Esophagus squamous epithelium (tissue), 5 donors: ENCODE measurements around the gene COA6. TPM values are rescaled to one million over a fixed set of nuclear protein-coding genes. Genes with fewer than 3 reads are reported as not detected.

ENCODE experiments used
- DNase-seq: peaks from one replicate; lab custom pipeline; 2025; lab: John Stamatoyannopoulos, UW
- H3K27ac ChIP-seq, 4 donors: fragments of 200-600 bp; sonication (generic); one replicate each; pipeline ENCODE4 v1.5.1; 2016 to 2019; ENCODE audit warnings: mild to moderate bottlenecking in 1 of 4
- H3K27me3 ChIP-seq, 4 donors: fragments of 200-600 bp; sonication (generic); 1 replicate in 3 of 4; 2 replicates in 1 of 4; pipeline versions ENCODE4 v1.5.1 to v1.6.0; 2017 to 2021; ENCODE audit warnings: antibody characterized with exemption in 1 of 4
- H3K36me3 ChIP-seq, 3 donors: fragments of 200-600 bp; sonication (generic); one replicate each; pipeline ENCODE4 v1.5.1; 2016 to 2019
- H3K4me1 ChIP-seq, 3 donors: fragments of 200-600 bp; sonication (generic); one replicate each; pipeline ENCODE4 v1.5.1; 2017 to 2019
- H3K4me3 ChIP-seq, 4 donors: fragments of 200-600 bp; sonication (generic); 1 replicate in 3 of 4; 2 replicates in 1 of 4; pipeline ENCODE4 v1.5.1; 2016 to 2019; ENCODE audit warnings: mild to moderate bottlenecking in 2 of 4, moderate library complexity in 1 of 4
- H3K9me3 ChIP-seq, 3 donors: fragments of 200-600 bp; sonication (generic); one replicate each; pipeline ENCODE4 v1.5.1; 2016 to 2019
- CTCF ChIP-seq, 6 experiments: fragments of 450-650 bp in 4 of 6; fragments of 200-600 bp in 2 of 6; sonication (generic) in 2 of 6; IDR thresholded peaks; one replicate each; pipeline ENCODE4 v1.5.1; 2016 to 2019; ENCODE audit warnings: antibody characterized with exemption in 6 of 6, mild to moderate bottlenecking in 4 of 6, moderate library complexity in 4 of 6
- POLR2A ChIP-seq, 4 donors: fragments of 450-650 bp; IDR thresholded peaks; one replicate each; pipeline ENCODE4 v1.6.1; 2017; ENCODE audit warnings: antibody characterized with exemption in 4 of 4, mild to moderate bottlenecking in 4 of 4, moderate library complexity in 3 of 4
- WGBS, 2 donors: methylation state at CpG; one replicate each; pipeline ENCODE4 v1.1.5; 2018; 5-methylcytosine and 5-hydroxymethylcytosine counted together
- intact Hi-C: fragments of 100-400 bp; cut with DNase I; formaldehyde crosslinking; loops from one replicate; pipeline ENCODE4 v1.15.0; 2022
- total RNA-seq, 4 donors: library from RNA; depleted of rRNA; stranded (reverse); fragments of >200 nt; gene quantifications; one replicate each; pipeline ENCODE4 v1.1.0, GENCODE V29; 2016
- donor health status: DM: yes; HTN: yes; CAD: no.

Gene COA6
- total RNA-seq: 10 to 100 TPM; 17.1 to 33.5 (median 24.6) TPM

GRCh38 chr1:234373064-234373958 is at the start of gene COA6:
TSS of gene COA6 (plus strand) at chr1:234373456. CDS start at chr1:234373467, 11 bp downstream.
- WGBS, 2 donors: 0 to 1% methylated on average over 8 to 39 of the region's 62 CpGs
- intact Hi-C loops: no loop called here
- TF ChIP-seq POLR2A (IDR thresholded peaks at IDR 0.05) (peak in 3 of 4 donors; percentile 79 to 88 (median 84)), CTCF (IDR thresholded peaks at IDR 0.05) (peak in 2 of 6 experiments; percentile 22 to 27)

DNA sequence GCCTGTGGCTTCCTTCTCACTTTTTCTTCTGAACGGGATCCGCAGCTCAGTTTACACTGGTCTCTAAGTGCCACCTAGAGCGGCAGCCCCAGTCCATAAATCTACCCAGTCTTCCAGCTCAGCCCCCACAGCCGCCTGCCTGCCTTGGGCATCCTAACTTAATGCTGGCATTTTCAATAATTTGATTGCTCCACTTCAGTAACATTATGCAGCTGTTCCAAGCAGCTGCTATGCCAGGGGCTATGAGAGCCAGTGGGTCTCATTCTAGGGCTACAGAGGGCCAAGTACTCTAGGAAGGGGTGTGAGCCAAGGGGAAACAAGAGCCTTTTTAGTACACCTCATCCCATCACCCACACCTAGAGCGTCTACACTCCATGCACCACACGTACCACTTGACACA is 48.4 kb upstream of the COA6 start:
- Histone ChIP-seq H3K36me3 (no peaks in the 10 kb centered on the region), H3K27me3 (peaks cover 0 to 33% (median 0%) of the 10 kb centered on the region in 4 donors), H3K27ac (no peak overlapping the region), H3K4me3 (no peak overlapping the region), H3K4me1 (peaks cover 0 to 15% (median 0%) of the 10 kb centered on the region in 3 donors), H3K9me3 (no peaks in the 10 kb centered on the region)
- no peak for TF ChIP-seq POLR2A (IDR thresholded peaks at IDR 0.05)
- intact Hi-C loops: loop anchor here (10.0 kb wide), 1 partner anchor 170 kb away; no protein-coding TSS in a partner anchor
- 85 to 92% methylated on average over 5 to 6 of the region's 6 CpGs for WGBS, 2 donors
- DNase-seq: no peak

More at GRCh38 chr1:234373064-234373958, at the start of gene COA6:
- H3K4me1 ChIP-seq: peaks cover 4 to 40% (median 16%) of the 10 kb centered on the region in 3 donors
- no peaks in the 10 kb centered on the region for H3K27me3 ChIP-seq
- H3K4me3 ChIP-seq: peak within 1 kb of the TSS; percentile 69 to 94 (median 93)
- peak within 1 kb of the TSS; percentile 93 to 97 (median 97) for H3K27ac ChIP-seq
- no peaks in the 10 kb centered on the region for H3K9me3 ChIP-seq
- H3K36me3 ChIP-seq: peaks cover 9 to 34% (median 17%) of the 10 kb centered on the region in 3 donors
- DNase-seq: peak; percentile 87

- intact Hi-C loops: loop anchor here (10.0 kb wide), 1 partner anchor 171 kb away; no protein-coding TSS in a partner anchor
- H3K36me3 ChIP-seq: no peaks in the 10 kb centered on the region
- peaks cover 0 to 13% (median 0%) of the 10 kb centered on the region in 3 donors for H3K4me1 ChIP-seq
- whole genome bisulfite sequencing, 2 donors: 70 to 78% methylated on average over 7 of the region's 7 CpGs
- H3K27me3 ChIP-seq: peaks cover 0 to 38% (median 0%) of the 10 kb centered on the region in 4 donors
- peak overlapping the region in 1 of 4 donors; percentile 15 for H3K27ac ChIP-seq
- H3K4me3 ChIP-seq: peak overlapping the region in 2 of 4 donors; percentile 37 to 41
- H3K9me3 ChIP-seq: no peaks in the 10 kb centered on the region
- no peak for DNase-seq
- no peak for TF ChIP-seq POLR2A (IDR thresholded peaks at IDR 0.05)
- no peak for TF ChIP-seq CTCF (IDR thresholded peaks at IDR 0.05)
Measured at GRCh38 chr1:234325878-234326496, 47.3 kb upstream of the COA6 start.

GRCh38 chr1:234326497-234327366 is 46.5 kb upstream of the COA6 start:
- no peak for TF ChIP-seq POLR2A (IDR thresholded peaks at IDR 0.05)
- peak; percentile 61 to 80 (median 64) for TF ChIP-seq CTCF (IDR thresholded peaks at IDR 0.05)
- peaks cover 0 to 42% (median 0%) of the 10 kb centered on the region in 4 donors for H3K27me3 ChIP-seq
- peak overlapping the region in 2 of 4 donors; percentile 37 to 41 for H3K4me3 ChIP-seq
- H3K9me3 ChIP-seq: no peaks in the 10 kb centered on the region
- no peaks in the 10 kb centered on the region for H3K36me3 ChIP-seq
- WGBS, 2 donors: 24 to 28% methylated on average over 19 to 20 of the region's 20 CpGs
- peak overlapping the region in 1 of 4 donors; percentile 15 for H3K27ac ChIP-seq
- intact Hi-C loops: loop anchor here (10.0 kb wide), 1 partner anchor 172 kb away; no protein-coding TSS in a partner anchor
- no peak for DNase-seq
- peaks cover 0 to 11% (median 0%) of the 10 kb centered on the region in 3 donors for H3K4me1 ChIP-seq
